ENCODE data around the gene GALNT2. TPM values are rescaled to one million over a fixed set of nuclear protein-coding genes. Genes with fewer than 3 reads are reported as not detected.
A peak's percentile ranks its signal among the peaks of the same experiment; 100 is the strongest.

The GALNT2 gene
- total and polyA plus RNA-seq, 2 donors from 2014 or later, result 20.2 to 59.2 TPM

GRCh38 chr1:230156536-230156935, 89.5 kb downstream of the GALNT2 start:
- Histone ChIP-seq H3K4me1 (ENCODE audit: control insufficient read depth in 2 of 3, insufficient read depth in 2 of 3, low read depth in 1 of 3, low read length in 3 of 3) (peaks cover 0 to 22% (median 12%) of the 10 kb centered on the region in 3 donors), H3K27ac (ENCODE audit: low read depth in 2 of 2, low read length in 2 of 2) (no peak overlapping the region), H3K4me3 (ENCODE audit: low read length in 3 of 3) (no peak overlapping the region), H3K36me3 (ENCODE audit: control insufficient read depth in 2 of 3, insufficient read depth in 3 of 3, low read length in 3 of 3) (no peaks in the 10 kb centered on the region), H3K9ac (ENCODE audit: low read length in 3 of 3) (no peak overlapping the region), H3K27me3 (ENCODE audit: control insufficient read depth, insufficient read depth, low read length) (no peaks in the 10 kb centered on the region), H3K9me3 (ENCODE audit: control insufficient read depth in 2 of 3, insufficient read depth in 1 of 3, low read length in 3 of 3) (peaks cover 0 to 6% (median 0%) of the 10 kb centered on the region in 3 donors)
- TF ChIP-seq CTCF (IDR thresholded peaks at IDR 0.05; ENCODE audit: borderline replicate concordance, extremely low read depth, insufficient read depth), result no peak
- DNase-seq, result no peak
- intact Hi-C loops (cut with DNase I), result no loop called here
- no peak for FAIRE-seq

- peak in 2 of 5 donors; percentile 24 to 40 for DNase-seq
- Histone ChIP-seq H3K4me3 (ENCODE audit: low read length in 3 of 3) (no peak overlapping the region), H3K27ac (ENCODE audit: low read depth in 2 of 2, low read length in 2 of 2) (no peak overlapping the region), H3K9ac (ENCODE audit: low read length in 3 of 3) (no peak overlapping the region), H3K9me3 (ENCODE audit: control insufficient read depth in 2 of 3, insufficient read depth in 1 of 3, low read length in 3 of 3) (peaks cover 0 to 6% (median 0%) of the 10 kb centered on the region in 3 donors), H3K36me3 (ENCODE audit: control insufficient read depth in 2 of 3, insufficient read depth in 3 of 3, low read length in 3 of 3) (no peaks in the 10 kb centered on the region), H3K27me3 (ENCODE audit: control insufficient read depth, insufficient read depth, low read length) (no peaks in the 10 kb centered on the region), H3K4me1 (ENCODE audit: control insufficient read depth in 2 of 3, insufficient read depth in 2 of 3, low read depth in 1 of 3, low read length in 3 of 3) (peaks cover 0 to 22% (median 12%) of the 10 kb centered on the region in 3 donors)
- TF ChIP-seq CTCF (IDR thresholded peaks at IDR 0.05; ENCODE audit: borderline replicate concordance, extremely low read depth, insufficient read depth), result no peak
- FAIRE-seq, result no peak
- intact Hi-C loops (cut with DNase I), result no loop called here
Measured at GRCh38 chr1:230157420-230158390, 90.7 kb downstream of the GALNT2 start.

DNA sequence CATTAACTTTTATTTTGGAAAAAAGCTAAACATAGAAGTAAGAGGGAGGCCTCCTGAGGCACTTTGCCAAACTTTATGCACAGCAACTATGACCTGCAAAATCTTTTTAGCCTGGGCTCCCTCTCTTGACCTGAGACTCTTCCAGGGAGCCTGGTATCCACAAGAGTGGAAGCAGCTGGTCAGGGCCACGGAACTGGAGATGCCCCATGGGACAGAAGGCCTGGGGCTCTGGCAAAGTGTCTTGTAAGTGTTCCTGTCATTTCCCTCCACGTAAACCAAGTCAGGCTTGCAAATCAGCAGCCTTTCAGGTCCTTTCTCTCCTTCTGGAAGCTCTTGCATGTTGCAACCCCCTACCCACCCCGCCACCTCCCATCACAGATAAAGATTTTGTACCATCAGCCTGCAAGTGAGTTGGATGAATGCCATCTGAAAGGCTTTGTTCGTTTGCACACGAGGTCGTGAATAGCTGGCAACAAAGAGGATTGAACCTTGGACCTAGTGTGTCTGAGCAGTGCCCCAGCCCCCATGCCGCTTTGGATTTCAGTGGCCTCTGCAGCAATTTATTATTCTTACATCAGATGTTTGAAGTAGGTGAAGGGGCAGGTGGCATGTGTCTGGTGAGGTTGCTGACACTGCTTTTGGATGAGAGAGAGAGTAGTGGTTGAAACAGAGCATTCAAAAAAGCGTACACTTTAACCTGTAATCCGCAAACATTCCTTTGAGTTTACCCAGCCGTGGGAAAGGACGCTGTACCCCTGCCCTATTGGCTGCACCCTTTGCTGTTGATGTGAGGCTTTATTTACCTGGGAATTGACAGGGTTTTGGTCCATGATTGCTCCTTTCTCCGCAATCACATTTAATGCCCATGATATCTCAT, 91.6 kb downstream of the GALNT2 start:
- Histone ChIP-seq H3K9me3 (ENCODE audit: control insufficient read depth in 2 of 3, insufficient read depth in 1 of 3, low read length in 3 of 3) (peaks cover 0 to 6% (median 0%) of the 10 kb centered on the region in 3 donors), H3K9ac (ENCODE audit: low read length in 3 of 3) (no peak overlapping the region), H3K4me1 (ENCODE audit: control insufficient read depth in 2 of 3, insufficient read depth in 2 of 3, low read depth in 1 of 3, low read length in 3 of 3) (peaks cover 0 to 22% (median 12%) of the 10 kb centered on the region in 3 donors), H3K4me3 (ENCODE audit: low read length in 3 of 3) (no peak overlapping the region), H3K36me3 (ENCODE audit: control insufficient read depth in 2 of 3, insufficient read depth in 3 of 3, low read length in 3 of 3) (no peaks in the 10 kb centered on the region), H3K27me3 (ENCODE audit: control insufficient read depth, insufficient read depth, low read length) (no peaks in the 10 kb centered on the region), H3K27ac (ENCODE audit: low read depth in 2 of 2, low read length in 2 of 2) (peak overlapping the region; percentile 9 to 51)
- FAIRE-seq (no peak), DNase-seq (peak in 4 of 5 donors; percentile 66 to 81 (median 72))
- TF ChIP-seq CTCF (IDR thresholded peaks at IDR 0.05; ENCODE audit: borderline replicate concordance, extremely low read depth, insufficient read depth), result no peak
- intact Hi-C loops (cut with DNase I), result no loop called here

Measured in kidney (tissue), 14 donors.